Endothelial cell of umbilical vein (primary cell): ENCODE data around the gene PKP4.

ENCODE experiments used
- CTCF ChIP-seq, 2 donors: IDR thresholded peaks; 1 replicate in 1 of 2; 2 replicates in 1 of 2; pipeline ENCODE4 v1.5.1; 2011; ENCODE audit warnings: low read length in 2 of 2, mild to moderate bottlenecking in 2 of 2, moderate library complexity in 2 of 2, control low read depth in 1 of 2, inconsistent platforms in 1 of 2, low read depth in 1 of 2; ENCODE audit not compliant: insufficient read depth in 1 of 2; ENCODE audit errors: extremely low read depth in 1 of 2
- EZH2 ChIP-seq: IDR thresholded peaks from 2 replicates; pipeline ENCODE4 v1.6.1; 2012; ENCODE audit warnings: borderline replicate concordance, low read depth, mild to moderate bottlenecking, moderate library complexity, low read length, inconsistent platforms; ENCODE audit not compliant: severe bottlenecking
- FOS ChIP-seq: IDR thresholded peaks from 2 replicates; pipeline ENCODE4 v1.6.1; 2011; ENCODE audit warnings: mild to moderate bottlenecking, low read length, moderate library complexity, borderline replicate concordance; ENCODE audit not compliant: insufficient read depth
- GATA2 ChIP-seq: IDR thresholded peaks from 2 replicates; pipeline ENCODE4 v1.7.0; 2011; ENCODE audit warnings: low read depth, mild to moderate bottlenecking, moderate library complexity, mixed read lengths, low read length; ENCODE audit not compliant: insufficient read length, insufficient read depth
- POLR2A ChIP-seq: IDR thresholded peaks from 2 replicates; pipeline ENCODE4 v1.6.1; 2012; ENCODE audit warnings: low read depth, mild to moderate bottlenecking, control low read depth, low read length
- POLR2AphosphoS5 ChIP-seq: IDR thresholded peaks from 2 replicates; pipeline ENCODE4 v1.6.1; 2012; ENCODE audit warnings: low read depth, mild to moderate bottlenecking, control low read depth, low read length, moderate library complexity; ENCODE audit not compliant: insufficient read depth

DNA sequence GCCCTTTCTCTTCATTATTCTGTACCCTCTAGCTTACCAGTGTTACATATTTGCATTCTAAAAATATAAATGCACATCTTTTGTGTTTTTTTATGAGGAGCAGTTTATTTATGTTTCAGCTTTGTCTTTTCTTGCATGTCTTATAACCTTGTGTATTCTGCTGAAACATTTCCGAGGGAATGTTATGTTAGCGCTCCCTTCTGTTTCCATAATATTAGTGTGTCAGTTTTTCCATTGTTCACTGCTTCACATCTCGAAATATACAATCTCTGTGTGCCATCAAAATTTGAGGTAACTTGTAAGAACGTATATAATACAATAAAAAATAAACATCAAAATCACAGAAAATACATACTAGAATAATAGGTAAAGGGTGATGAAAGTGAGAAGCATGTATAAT, 153.3 kb downstream of the PKP4 start:
- TF ChIP-seq FOS: no peak
- TF ChIP-seq CTCF (IDR thresholded peaks at IDR 0.05; ENCODE audit: extremely low read depth in 1 of 2, insufficient read depth in 1 of 2, low read depth in 1 of 2, low read length in 2 of 2): no peak
- no peak for TF ChIP-seq POLR2A
- TF ChIP-seq GATA2: no peak
- TF ChIP-seq POLR2AphosphoS5: no peak
- TF ChIP-seq EZH2: no peak
